H1 (cell line): ENCODE measurements around the gene NXPH4. TPM values are rescaled to one million over a fixed set of nuclear protein-coding genes. Genes with fewer than 3 reads are reported as not detected.

Source experiments
- ATF3 ChIP-seq: IDR thresholded peaks from 2 replicates; pipeline ENCODE4 v1.6.1; 2011; ENCODE audit warnings: low read depth, mild to moderate bottlenecking, low read length; ENCODE audit not compliant: insufficient read depth
- CBX8 ChIP-seq: fragments of 300-800, 300-1000 bp; sonication (generic); IDR thresholded peaks from 2 replicates; pipeline ENCODE4 v1.7.1; 2016; ENCODE audit warnings: low read depth, low read length, borderline replicate concordance
- CHD1 ChIP-seq: IDR thresholded peaks from 2 replicates; pipeline ENCODE4 v1.6.1; 2012; ENCODE audit warnings: low read depth, low read length, improper control_type of control experiment
- FOSL1 ChIP-seq: IDR thresholded peaks from 2 replicates; pipeline ENCODE4 v1.6.1; 2011; ENCODE audit warnings: mild to moderate bottlenecking, low read depth, low read length, moderate library complexity; ENCODE audit not compliant: insufficient read depth
- GABPA ChIP-seq: IDR thresholded peaks from 2 replicates; pipeline ENCODE4 v1.6.1; 2011; ENCODE audit warnings: mild to moderate bottlenecking, low read length, moderate library complexity, borderline replicate concordance; ENCODE audit not compliant: insufficient read depth
- KDM1A ChIP-seq: fragments of 200-600, 300-600 bp; sonication (generic); IDR thresholded peaks from 2 replicates; pipeline ENCODE4 v1.7.1; 2016; ENCODE audit warnings: mild to moderate bottlenecking, low read length, borderline replicate concordance
- KDM5A ChIP-seq: fragments of 200-600 bp; IDR thresholded peaks from 2 replicates; pipeline ENCODE4 v1.7.1; 2012; ENCODE audit warnings: mild to moderate bottlenecking, low read length, inconsistent platforms, mixed read lengths
- TAF1 ChIP-seq: IDR thresholded peaks from 2 replicates; pipeline ENCODE4 v1.6.1; 2011; ENCODE audit warnings: mild to moderate bottlenecking, low read depth, low read length
- polyA plus RNA-seq, 7 experiments: library from polyadenylated mRNA; depleted of rRNA in 3 of 7; stranded (reverse) in 5 of 7; unstranded in 2 of 7; fragments of >200 nt in 5 of 7; fragments of 200-250 nt in 2 of 7; gene quantifications; 1 replicate in 5 of 7; 2 replicates in 1 of 7; 4 replicates in 1 of 7; pipeline versions ENCODE4 v1.2.1 to v1.2.3, GENCODE V29; 2011 to 2013; ENCODE audit warnings: missing spikeins in 2 of 7, mixed read lengths in 2 of 7
- total RNA-seq: library from RNA; stranded (reverse); fragmentation: NEBNext Ultra II Directional; extraction: Animal tissue kit (Norgen Biotek cat#: 25700); gene quantifications from 2 replicates; pipeline ENCODE4 v1.2.1, GENCODE V29; 2021
- TF ChIP-seq, protein P1 (sequence below): fragments of 300-600 bp; sonication (generic); IDR thresholded peaks from 2 replicates; pipeline ENCODE4 v1.7.1; 2012; ENCODE audit warnings: low read length, moderate library complexity, mild to moderate bottlenecking, inconsistent platforms; ENCODE audit not compliant: insufficient replicate concordance

Gene NXPH4
- total and polyA plus RNA-seq, 2 of the 8 experiments (the other 6 are each of a cell fraction or from before 2014, with no cell fraction given), result 0.92 to 1.7 TPM

DNA sequence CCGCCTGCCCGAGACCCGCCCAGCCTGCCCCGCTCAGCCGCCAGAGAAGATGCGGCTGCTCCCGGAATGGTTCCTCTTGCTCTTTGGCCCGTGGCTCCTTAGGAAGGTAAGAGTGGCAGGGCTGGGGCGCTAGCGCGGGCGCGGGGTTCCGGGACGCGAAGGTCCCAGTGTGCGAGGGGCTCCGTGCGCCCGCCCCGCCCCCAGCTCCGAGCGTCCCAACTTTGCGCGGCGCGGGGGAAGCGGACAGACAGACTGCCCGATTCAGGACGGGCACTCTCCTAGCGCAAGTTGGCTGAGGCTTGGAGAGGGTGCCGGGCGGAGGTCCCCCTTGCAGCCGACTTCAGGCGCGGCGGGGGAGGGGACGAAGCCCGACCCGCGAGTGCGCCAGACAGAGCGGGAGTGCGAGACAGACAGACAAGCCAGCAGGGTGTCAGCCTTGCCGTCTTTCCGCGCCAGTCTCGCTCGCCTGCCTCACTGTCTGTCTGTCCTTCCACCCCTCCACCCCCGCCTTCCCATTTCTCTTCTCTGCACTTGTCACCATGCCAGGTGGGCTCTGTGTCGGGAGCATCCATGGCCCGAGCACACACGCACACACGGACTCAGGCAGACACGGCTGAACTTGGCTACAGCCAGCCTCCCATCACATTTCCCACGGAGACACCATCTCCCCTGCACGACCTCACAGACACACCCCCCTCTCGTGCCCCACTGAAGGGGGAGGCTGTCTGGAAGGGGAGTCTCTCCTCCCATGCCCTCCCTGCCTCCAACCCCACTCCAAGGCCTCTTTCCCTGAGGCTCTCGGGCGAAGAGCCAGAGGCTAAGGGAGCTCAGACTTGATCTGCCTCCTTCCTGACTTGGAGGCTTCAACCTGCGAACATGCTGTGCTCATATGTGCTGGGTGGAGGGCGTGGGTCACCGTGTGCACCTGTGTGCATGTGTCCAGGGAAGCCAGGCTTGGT is 606 bp downstream of the NXPH4 start (continued):
- TF ChIP-seq GABPA, result no peak
- TF ChIP-seq CBX8, result no peak
- TF ChIP-seq FOSL1, result no peak
- TF ChIP-seq TAF1, result no peak
- TF ChIP-seq, protein P1, sequence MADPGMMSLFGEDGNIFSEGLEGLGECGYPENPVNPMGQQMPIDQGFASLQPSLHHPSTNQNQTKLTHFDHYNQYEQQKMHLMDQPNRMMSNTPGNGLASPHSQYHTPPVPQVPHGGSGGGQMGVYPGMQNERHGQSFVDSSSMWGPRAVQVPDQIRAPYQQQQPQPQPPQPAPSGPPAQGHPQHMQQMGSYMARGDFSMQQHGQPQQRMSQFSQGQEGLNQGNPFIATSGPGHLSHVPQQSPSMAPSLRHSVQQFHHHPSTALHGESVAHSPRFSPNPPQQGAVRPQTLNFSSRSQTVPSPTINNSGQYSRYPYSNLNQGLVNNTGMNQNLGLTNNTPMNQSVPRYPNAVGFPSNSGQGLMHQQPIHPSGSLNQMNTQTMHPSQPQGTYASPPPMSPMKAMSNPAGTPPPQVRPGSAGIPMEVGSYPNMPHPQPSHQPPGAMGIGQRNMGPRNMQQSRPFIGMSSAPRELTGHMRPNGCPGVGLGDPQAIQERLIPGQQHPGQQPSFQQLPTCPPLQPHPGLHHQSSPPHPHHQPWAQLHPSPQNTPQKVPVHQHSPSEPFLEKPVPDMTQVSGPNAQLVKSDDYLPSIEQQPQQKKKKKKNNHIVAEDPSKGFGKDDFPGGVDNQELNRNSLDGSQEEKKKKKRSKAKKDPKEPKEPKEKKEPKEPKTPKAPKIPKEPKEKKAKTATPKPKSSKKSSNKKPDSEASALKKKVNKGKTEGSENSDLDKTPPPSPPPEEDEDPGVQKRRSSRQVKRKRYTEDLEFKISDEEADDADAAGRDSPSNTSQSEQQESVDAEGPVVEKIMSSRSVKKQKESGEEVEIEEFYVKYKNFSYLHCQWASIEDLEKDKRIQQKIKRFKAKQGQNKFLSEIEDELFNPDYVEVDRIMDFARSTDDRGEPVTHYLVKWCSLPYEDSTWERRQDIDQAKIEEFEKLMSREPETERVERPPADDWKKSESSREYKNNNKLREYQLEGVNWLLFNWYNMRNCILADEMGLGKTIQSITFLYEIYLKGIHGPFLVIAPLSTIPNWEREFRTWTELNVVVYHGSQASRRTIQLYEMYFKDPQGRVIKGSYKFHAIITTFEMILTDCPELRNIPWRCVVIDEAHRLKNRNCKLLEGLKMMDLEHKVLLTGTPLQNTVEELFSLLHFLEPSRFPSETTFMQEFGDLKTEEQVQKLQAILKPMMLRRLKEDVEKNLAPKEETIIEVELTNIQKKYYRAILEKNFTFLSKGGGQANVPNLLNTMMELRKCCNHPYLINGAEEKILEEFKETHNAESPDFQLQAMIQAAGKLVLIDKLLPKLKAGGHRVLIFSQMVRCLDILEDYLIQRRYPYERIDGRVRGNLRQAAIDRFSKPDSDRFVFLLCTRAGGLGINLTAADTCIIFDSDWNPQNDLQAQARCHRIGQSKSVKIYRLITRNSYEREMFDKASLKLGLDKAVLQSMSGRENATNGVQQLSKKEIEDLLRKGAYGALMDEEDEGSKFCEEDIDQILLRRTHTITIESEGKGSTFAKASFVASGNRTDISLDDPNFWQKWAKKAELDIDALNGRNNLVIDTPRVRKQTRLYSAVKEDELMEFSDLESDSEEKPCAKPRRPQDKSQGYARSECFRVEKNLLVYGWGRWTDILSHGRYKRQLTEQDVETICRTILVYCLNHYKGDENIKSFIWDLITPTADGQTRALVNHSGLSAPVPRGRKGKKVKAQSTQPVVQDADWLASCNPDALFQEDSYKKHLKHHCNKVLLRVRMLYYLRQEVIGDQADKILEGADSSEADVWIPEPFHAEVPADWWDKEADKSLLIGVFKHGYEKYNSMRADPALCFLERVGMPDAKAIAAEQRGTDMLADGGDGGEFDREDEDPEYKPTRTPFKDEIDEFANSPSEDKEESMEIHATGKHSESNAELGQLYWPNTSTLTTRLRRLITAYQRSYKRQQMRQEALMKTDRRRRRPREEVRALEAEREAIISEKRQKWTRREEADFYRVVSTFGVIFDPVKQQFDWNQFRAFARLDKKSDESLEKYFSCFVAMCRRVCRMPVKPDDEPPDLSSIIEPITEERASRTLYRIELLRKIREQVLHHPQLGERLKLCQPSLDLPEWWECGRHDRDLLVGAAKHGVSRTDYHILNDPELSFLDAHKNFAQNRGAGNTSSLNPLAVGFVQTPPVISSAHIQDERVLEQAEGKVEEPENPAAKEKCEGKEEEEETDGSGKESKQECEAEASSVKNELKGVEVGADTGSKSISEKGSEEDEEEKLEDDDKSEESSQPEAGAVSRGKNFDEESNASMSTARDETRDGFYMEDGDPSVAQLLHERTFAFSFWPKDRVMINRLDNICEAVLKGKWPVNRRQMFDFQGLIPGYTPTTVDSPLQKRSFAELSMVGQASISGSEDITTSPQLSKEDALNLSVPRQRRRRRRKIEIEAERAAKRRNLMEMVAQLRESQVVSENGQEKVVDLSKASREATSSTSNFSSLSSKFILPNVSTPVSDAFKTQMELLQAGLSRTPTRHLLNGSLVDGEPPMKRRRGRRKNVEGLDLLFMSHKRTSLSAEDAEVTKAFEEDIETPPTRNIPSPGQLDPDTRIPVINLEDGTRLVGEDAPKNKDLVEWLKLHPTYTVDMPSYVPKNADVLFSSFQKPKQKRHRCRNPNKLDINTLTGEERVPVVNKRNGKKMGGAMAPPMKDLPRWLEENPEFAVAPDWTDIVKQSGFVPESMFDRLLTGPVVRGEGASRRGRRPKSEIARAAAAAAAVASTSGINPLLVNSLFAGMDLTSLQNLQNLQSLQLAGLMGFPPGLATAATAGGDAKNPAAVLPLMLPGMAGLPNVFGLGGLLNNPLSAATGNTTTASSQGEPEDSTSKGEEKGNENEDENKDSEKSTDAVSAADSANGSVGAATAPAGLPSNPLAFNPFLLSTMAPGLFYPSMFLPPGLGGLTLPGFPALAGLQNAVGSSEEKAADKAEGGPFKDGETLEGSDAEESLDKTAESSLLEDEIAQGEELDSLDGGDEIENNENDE, result no peak
- TF ChIP-seq CHD1, result no peak
- no peak for TF ChIP-seq KDM5A
- TF ChIP-seq KDM1A, result no peak
- no peak for TF ChIP-seq ATF3
